ENCODE results near the gene TERT.

TERT gene

GRCh38 chr5:1261643-1262042, 33.2 kb downstream of the TERT start:
- Histone ChIP-seq H3K27me3 (ENCODE audit: low read depth, low read length) (no peaks in the 10 kb centered on the region), H3K4me3 (ENCODE audit: low read length) (no peak overlapping the region), H3K36me3 (replicated peaks; ENCODE audit: low read depth, low read length) (no peaks in the 10 kb centered on the region), H3K27ac (ENCODE audit: low read length) (no peak overlapping the region), H3K9ac (ENCODE audit: low read length) (no peak overlapping the region), H2AFZ (ENCODE audit: low read depth, low read length) (no peak overlapping the region), H3K9me3 (ENCODE audit: insufficient read depth, low read length) (no peaks in the 10 kb centered on the region), H3K4me2 (ENCODE audit: low read length) (no peak overlapping the region), H4K20me1 (ENCODE audit: insufficient read depth, low read length) (no peaks in the 10 kb centered on the region), H3K79me2 (ENCODE audit: low read length) (no peaks in the 10 kb centered on the region), H3K4me1 (ENCODE audit: low read length) (no peaks in the 10 kb centered on the region)
- TF ChIP-seq CTCF (IDR thresholded peaks at IDR 0.05; ENCODE audit: low read depth, low read length) (no peak), EZH2phosphoT487 (IDR thresholded peaks at IDR 0.05; ENCODE audit: low read depth) (no peak)

- H3K4me3 ChIP-seq (ENCODE audit: low read length), result no peak overlapping the region
- H4K20me1 ChIP-seq (ENCODE audit: insufficient read depth, low read length), result no peaks in the 10 kb centered on the region
- no peaks in the 10 kb centered on the region for H3K4me1 ChIP-seq (ENCODE audit: low read length)
- no peaks in the 10 kb centered on the region for H3K79me2 ChIP-seq (ENCODE audit: low read length)
- TF ChIP-seq CTCF (IDR thresholded peaks at IDR 0.05; ENCODE audit: low read depth, low read length) (no peak), EZH2phosphoT487 (IDR thresholded peaks at IDR 0.05; ENCODE audit: low read depth) (no peak)
- H3K27ac ChIP-seq (ENCODE audit: low read length), result no peak overlapping the region
- no peak overlapping the region for H3K4me2 ChIP-seq (ENCODE audit: low read length)
- H3K36me3 ChIP-seq (replicated peaks; ENCODE audit: low read depth, low read length), result no peaks in the 10 kb centered on the region
- no peak overlapping the region for H2AFZ ChIP-seq (ENCODE audit: low read depth, low read length)
- no peaks in the 10 kb centered on the region for H3K27me3 ChIP-seq (ENCODE audit: low read depth, low read length)
- no peaks in the 10 kb centered on the region for H3K9me3 ChIP-seq (ENCODE audit: insufficient read depth, low read length)
- H3K9ac ChIP-seq (ENCODE audit: low read length), result no peak overlapping the region
Observed at GRCh38 chr5:1259806-1260480, 34.9 kb downstream of the TERT start.

- Histone ChIP-seq H3K4me2 (ENCODE audit: low read length) (no peak overlapping the region), H2AFZ (ENCODE audit: low read depth, low read length) (no peak overlapping the region), H3K4me3 (ENCODE audit: low read length) (no peak overlapping the region), H3K79me2 (ENCODE audit: low read length) (no peaks in the 10 kb centered on the region), H3K36me3 (replicated peaks; ENCODE audit: low read depth, low read length) (no peaks in the 10 kb centered on the region), H3K27ac (ENCODE audit: low read length) (no peak overlapping the region), H3K4me1 (ENCODE audit: low read length) (no peaks in the 10 kb centered on the region), H4K20me1 (ENCODE audit: insufficient read depth, low read length) (no peaks in the 10 kb centered on the region), H3K27me3 (ENCODE audit: low read depth, low read length) (no peaks in the 10 kb centered on the region), H3K9ac (ENCODE audit: low read length) (no peak overlapping the region), H3K9me3 (ENCODE audit: insufficient read depth, low read length) (no peaks in the 10 kb centered on the region)
- TF ChIP-seq CTCF (IDR thresholded peaks at IDR 0.05; ENCODE audit: low read depth, low read length) (no peak), EZH2phosphoT487 (IDR thresholded peaks at IDR 0.05; ENCODE audit: low read depth) (no peak)
Observed at GRCh38 chr5:1257841-1258240, 37.0 kb downstream of the TERT start.

- Histone ChIP-seq H3K9ac (ENCODE audit: low read length) (no peak overlapping the region), H3K36me3 (replicated peaks; ENCODE audit: low read depth, low read length) (no peaks in the 10 kb centered on the region), H3K27me3 (ENCODE audit: low read depth, low read length) (no peaks in the 10 kb centered on the region), H3K4me3 (ENCODE audit: low read length) (no peak overlapping the region), H3K4me1 (ENCODE audit: low read length) (no peaks in the 10 kb centered on the region), H3K27ac (ENCODE audit: low read length) (no peak overlapping the region), H3K79me2 (ENCODE audit: low read length) (no peaks in the 10 kb centered on the region), H4K20me1 (ENCODE audit: insufficient read depth, low read length) (no peaks in the 10 kb centered on the region), H3K4me2 (ENCODE audit: low read length) (no peak overlapping the region), H2AFZ (ENCODE audit: low read depth, low read length) (no peak overlapping the region), H3K9me3 (ENCODE audit: insufficient read depth, low read length) (no peaks in the 10 kb centered on the region)
- TF ChIP-seq CTCF (IDR thresholded peaks at IDR 0.05; ENCODE audit: low read depth, low read length) (no peak), EZH2phosphoT487 (IDR thresholded peaks at IDR 0.05; ENCODE audit: low read depth) (no peak)
Observed at GRCh38 chr5:1257363-1257762, 37.5 kb downstream of the TERT start.
